Osteocyte (in vitro differentiated cells): Measurements from ENCODE around the gene DOCK2. TPM values are rescaled to one million over a fixed set of nuclear protein-coding genes. Genes with fewer than 3 reads are reported as not detected.
A peak's percentile ranks its signal among the peaks of the same experiment; 100 is the strongest.

ENCODE experiments used
- DNase-seq: peaks from one replicate; pipeline ENCODE4 v3.0.0; 2021; ENCODE audit warnings: mixed read lengths; ENCODE audit not compliant: unreplicated experiment; ENCODE audit errors: extremely low spot score
- H3K27ac Mint-ChIP-seq: one replicate; pipeline ENCODE4 v1.8.0; 2021; ENCODE audit warnings: mild to moderate bottlenecking, mixed read lengths; ENCODE audit not compliant: unreplicated experiment
- H3K27me3 Mint-ChIP-seq: one replicate; pipeline ENCODE4 v1.8.0; 2021; ENCODE audit warnings: mixed read lengths; ENCODE audit not compliant: unreplicated experiment
- H3K36me3 Mint-ChIP-seq: one replicate; pipeline ENCODE4 v1.8.0; 2021; ENCODE audit warnings: mixed read lengths; ENCODE audit not compliant: unreplicated experiment
- H3K4me1 Mint-ChIP-seq: one replicate; pipeline ENCODE4 v1.8.0; 2021; ENCODE audit warnings: mixed read lengths; ENCODE audit not compliant: unreplicated experiment
- H3K4me3 Mint-ChIP-seq: one replicate; pipeline ENCODE4 v1.8.0; 2021; ENCODE audit warnings: mild to moderate bottlenecking, moderate library complexity, mixed read lengths; ENCODE audit not compliant: unreplicated experiment
- H3K9me3 Mint-ChIP-seq: one replicate; pipeline ENCODE4 v1.8.0; 2021; ENCODE audit warnings: mixed read lengths; ENCODE audit not compliant: unreplicated experiment
- total RNA-seq: library from RNA; stranded (reverse); gene quantifications from 2 replicates; pipeline ENCODE4 v1.2.1, GENCODE V29; 2021
- TF ChIP-seq, protein P1 (sequence below): fragments of 200-600 bp; sonication (generic); IDR thresholded peaks from 2 replicates; pipeline ENCODE4 v1.5.0; 2021; ENCODE audit warnings: antibody characterized with exemption, mild to moderate bottlenecking, moderate library complexity

DOCK2 gene
- total RNA-seq, 1 donor from 2014 or later, result 11.6 TPM

DNA sequence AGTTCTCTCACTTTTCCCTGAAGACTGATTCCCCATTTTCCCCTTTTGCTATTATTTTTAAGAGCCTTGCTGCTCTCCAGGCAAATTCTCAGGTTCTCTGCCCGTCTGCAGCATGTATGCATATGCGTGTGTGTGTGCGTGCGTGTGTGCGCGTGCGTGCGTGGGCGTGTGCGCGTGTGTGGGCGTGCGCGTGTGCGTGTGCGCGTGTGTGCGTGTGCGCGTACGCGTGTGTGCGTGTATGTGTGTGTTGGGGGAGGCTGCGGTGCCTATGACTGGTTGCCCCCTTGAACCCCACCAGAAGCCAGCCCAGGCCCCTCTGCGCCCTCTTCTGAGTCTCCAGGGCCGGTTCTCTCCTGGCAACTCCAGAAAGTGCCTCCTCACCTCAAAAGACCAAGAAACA, 467.6 kb downstream of the DOCK2 start:
- Mint-ChIP-seq H3K4me3 (no peak overlapping the region), H3K9me3 (no peaks in the 10 kb centered on the region), H3K36me3 (no peaks in the 10 kb centered on the region), H3K27me3 (peaks cover 20% of the 10 kb centered on the region), H3K27ac (no peak overlapping the region), H3K4me1 (peaks cover 6% of the 10 kb centered on the region)
- DNase-seq, result no peak
- TF ChIP-seq, protein P1, sequence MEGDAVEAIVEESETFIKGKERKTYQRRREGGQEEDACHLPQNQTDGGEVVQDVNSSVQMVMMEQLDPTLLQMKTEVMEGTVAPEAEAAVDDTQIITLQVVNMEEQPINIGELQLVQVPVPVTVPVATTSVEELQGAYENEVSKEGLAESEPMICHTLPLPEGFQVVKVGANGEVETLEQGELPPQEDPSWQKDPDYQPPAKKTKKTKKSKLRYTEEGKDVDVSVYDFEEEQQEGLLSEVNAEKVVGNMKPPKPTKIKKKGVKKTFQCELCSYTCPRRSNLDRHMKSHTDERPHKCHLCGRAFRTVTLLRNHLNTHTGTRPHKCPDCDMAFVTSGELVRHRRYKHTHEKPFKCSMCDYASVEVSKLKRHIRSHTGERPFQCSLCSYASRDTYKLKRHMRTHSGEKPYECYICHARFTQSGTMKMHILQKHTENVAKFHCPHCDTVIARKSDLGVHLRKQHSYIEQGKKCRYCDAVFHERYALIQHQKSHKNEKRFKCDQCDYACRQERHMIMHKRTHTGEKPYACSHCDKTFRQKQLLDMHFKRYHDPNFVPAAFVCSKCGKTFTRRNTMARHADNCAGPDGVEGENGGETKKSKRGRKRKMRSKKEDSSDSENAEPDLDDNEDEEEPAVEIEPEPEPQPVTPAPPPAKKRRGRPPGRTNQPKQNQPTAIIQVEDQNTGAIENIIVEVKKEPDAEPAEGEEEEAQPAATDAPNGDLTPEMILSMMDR, result no peak

DNA sequence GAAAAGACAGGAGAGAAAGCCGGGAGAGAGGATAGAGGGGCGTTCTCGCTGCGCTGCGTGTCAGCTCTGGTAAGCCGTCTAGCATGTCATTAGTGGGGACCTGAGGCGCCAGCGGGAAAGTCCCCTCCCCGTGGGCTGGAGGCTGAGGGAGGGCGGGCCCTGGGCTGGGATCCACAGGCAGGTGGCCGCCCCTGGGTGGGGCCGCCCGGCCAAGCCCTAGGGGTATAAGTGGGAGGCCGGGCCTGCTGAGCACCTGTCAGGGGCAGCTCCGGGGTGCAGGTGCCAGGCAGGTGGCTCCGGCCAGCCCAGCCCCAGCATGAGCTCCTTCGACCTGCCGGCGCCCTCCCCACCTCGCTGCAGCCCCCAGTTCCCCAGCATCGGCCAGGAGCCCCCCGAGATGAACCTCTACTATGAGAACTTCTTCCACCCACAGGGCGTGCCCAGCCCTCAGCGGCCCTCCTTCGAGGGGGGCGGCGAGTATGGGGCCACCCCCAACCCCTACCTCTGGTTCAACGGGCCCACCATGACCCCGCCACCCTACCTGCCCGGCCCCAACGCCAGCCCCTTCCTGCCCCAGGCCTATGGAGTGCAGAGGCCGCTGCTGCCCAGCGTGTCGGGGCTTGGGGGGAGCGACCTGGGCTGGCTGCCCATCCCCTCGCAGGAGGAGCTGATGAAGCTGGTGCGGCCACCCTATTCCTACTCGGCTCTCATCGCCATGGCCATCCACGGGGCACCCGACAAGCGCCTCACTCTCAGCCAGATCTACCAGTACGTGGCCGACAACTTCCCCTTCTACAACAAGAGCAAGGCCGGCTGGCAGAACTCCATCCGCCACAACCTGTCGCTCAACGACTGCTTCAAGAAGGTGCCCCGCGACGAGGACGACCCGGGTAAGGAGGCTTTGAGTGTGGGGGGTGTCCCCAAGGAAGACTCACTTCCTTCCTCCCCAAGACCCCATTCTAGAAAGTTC, 468.9 kb downstream of the DOCK2 start, which contains the start of gene FOXI1:
Gene FOXI1, plus strand, starts transcription at position 256 of the 970 bp plus-strand sequence. Its CDS starts 61 bp downstream, at position 317.
- DNase-seq, result peak; percentile 81
- no peak within 1 kb of the TSS for H3K27ac Mint-ChIP-seq
- H3K4me3 Mint-ChIP-seq, result no peak within 1 kb of the TSS
- peaks cover 3% of the 10 kb centered on the region for H3K4me1 Mint-ChIP-seq
- TF ChIP-seq, protein P1, result no peak
- no peaks in the 10 kb centered on the region for H3K9me3 Mint-ChIP-seq
- no peaks in the 10 kb centered on the region for H3K36me3 Mint-ChIP-seq
- peaks cover 26% of the 10 kb centered on the region for H3K27me3 Mint-ChIP-seq

DNA sequence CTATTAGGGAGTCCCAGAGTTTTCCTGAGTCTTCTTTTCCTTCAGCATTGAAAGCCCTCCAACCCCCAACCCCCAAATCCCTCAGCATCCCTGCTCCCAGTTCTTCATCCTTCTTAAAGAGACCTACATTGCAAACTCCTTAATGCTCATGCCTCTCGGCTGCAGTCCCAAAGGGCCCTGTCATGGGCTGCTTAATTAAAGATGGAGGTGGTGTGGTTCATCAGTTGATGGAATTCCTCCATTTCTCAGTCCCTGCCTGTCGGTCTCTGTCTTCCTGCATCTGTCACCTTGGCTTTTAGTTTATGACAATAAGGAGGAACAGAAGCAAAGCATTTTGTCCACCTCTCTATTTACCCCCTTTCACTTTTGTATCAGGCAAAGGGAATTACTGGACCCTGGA, 470.6 kb downstream of the DOCK2 start:
- Mint-ChIP-seq H3K36me3 (no peaks in the 10 kb centered on the region), H3K9me3 (no peaks in the 10 kb centered on the region), H3K4me3 (no peak overlapping the region), H3K4me1 (peaks cover 3% of the 10 kb centered on the region), H3K27ac (no peak overlapping the region), H3K27me3 (peaks cover 24% of the 10 kb centered on the region)
- DNase-seq, result peak; percentile 44
- TF ChIP-seq, protein P1, result no peak

DNA sequence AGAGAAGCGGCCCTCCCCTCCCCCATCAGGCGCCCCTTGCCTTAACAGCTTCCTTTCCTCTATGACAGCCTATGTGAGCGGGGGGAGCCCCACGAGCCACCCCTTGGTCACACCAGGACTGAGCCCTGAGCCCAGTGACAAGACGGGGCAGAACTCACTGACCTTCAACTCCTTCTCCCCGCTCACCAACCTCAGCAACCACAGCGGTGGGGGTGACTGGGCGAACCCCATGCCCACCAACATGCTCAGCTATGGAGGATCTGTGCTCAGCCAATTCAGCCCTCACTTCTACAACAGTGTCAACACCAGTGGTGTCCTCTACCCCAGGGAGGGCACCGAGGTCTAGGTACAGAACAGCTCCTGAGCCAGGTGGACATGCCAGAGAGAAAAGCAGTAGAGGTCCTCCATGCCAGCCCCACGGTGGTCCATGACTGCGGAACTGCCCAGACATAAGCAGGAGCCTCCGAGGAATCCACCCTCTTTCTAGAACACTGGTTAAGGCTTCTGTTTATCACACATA, 471.3 kb downstream of the DOCK2 start:
- no peak overlapping the region for H3K4me3 Mint-ChIP-seq
- peaks cover 3% of the 10 kb centered on the region for H3K4me1 Mint-ChIP-seq
- TF ChIP-seq, protein P1, result no peak
- peaks cover 24% of the 10 kb centered on the region for H3K27me3 Mint-ChIP-seq
- H3K36me3 Mint-ChIP-seq, result no peaks in the 10 kb centered on the region
- DNase-seq, result peak; percentile 79
- H3K27ac Mint-ChIP-seq, result no peak overlapping the region
- H3K9me3 Mint-ChIP-seq, result no peaks in the 10 kb centered on the region
